Mesenchymal stem cell (in vitro differentiated cells and primary cell): ENCODE results near the gene PLET1.

ENCODE experiments used
- DNase-seq: peaks from one replicate; pipeline ENCODE4 v3.0.0-alpha.2; 2013
- H2AFZ ChIP-seq: one replicate; pipeline ENCODE4 v1.6.1; 2013; ENCODE audit warnings: low read depth, mild to moderate bottlenecking, control low read depth, inconsistent platforms, low read length, moderate library complexity
- H2AK5ac ChIP-seq: 2 replicates; pipeline ENCODE4 v1.6.1; 2013; ENCODE audit warnings: low read length, moderate library complexity, mild to moderate bottlenecking, inconsistent platforms; ENCODE audit not compliant: severe bottlenecking
- H2BK120ac ChIP-seq: one replicate; pipeline ENCODE4 v1.6.1; 2013; ENCODE audit warnings: low read depth, mild to moderate bottlenecking, inconsistent platforms, low read length, moderate library complexity
- H2BK12ac ChIP-seq, 2 experiments: one replicate each; pipeline ENCODE4 v1.6.1; 2013; ENCODE audit warnings: inconsistent platforms in 2 of 2, low read length in 2 of 2, mild to moderate bottlenecking in 2 of 2, moderate library complexity in 2 of 2, control low read depth in 1 of 2
- H2BK15ac ChIP-seq: one replicate; pipeline ENCODE4 v1.6.1; 2013; ENCODE audit warnings: mild to moderate bottlenecking, low read depth, inconsistent platforms; ENCODE audit not compliant: poor library complexity, severe bottlenecking
- H2BK5ac ChIP-seq: 2 replicates; pipeline ENCODE4 v1.6.1; 2013; ENCODE audit warnings: low read depth, mild to moderate bottlenecking, low read length, control low read depth, inconsistent platforms; ENCODE audit not compliant: poor library complexity, severe bottlenecking
- H3K14ac ChIP-seq, 2 experiments: one replicate each; pipeline ENCODE4 v1.6.1; 2013; ENCODE audit warnings: inconsistent platforms in 2 of 2, low read length in 2 of 2, control low read depth in 1 of 2, mild to moderate bottlenecking in 1 of 2, moderate library complexity in 1 of 2
- H3K18ac ChIP-seq, 2 experiments: one replicate each; pipeline ENCODE4 v1.6.1; 2013; ENCODE audit warnings: inconsistent platforms in 2 of 2, low read length in 2 of 2, control low read depth in 1 of 2, low read depth in 1 of 2, mild to moderate bottlenecking in 1 of 2
- H3K23ac ChIP-seq, 2 experiments: one replicate each; pipeline ENCODE4 v1.6.1; 2013; ENCODE audit warnings: inconsistent platforms in 2 of 2, low read length in 2 of 2, mild to moderate bottlenecking in 2 of 2, moderate library complexity in 2 of 2, control low read depth in 1 of 2
- H3K27ac ChIP-seq: 2 replicates; pipeline ENCODE4 v1.5.1; 2013; ENCODE audit warnings: mild to moderate bottlenecking, moderate library complexity, low read length, control low read depth, inconsistent platforms; ENCODE audit not compliant: poor library complexity, severe bottlenecking
- H3K27me3 ChIP-seq, 2 experiments: 2 replicates each; pipeline versions ENCODE4 v1.6.1 to v1.7.0; 2013; ENCODE audit warnings: low read length in 2 of 2, mild to moderate bottlenecking in 2 of 2, moderate library complexity in 2 of 2, control low read depth in 1 of 2, inconsistent platforms in 1 of 2; ENCODE audit not compliant: control insufficient read depth in 1 of 2, insufficient read depth in 1 of 2
- H3K36me3 ChIP-seq, 2 experiments: 2 replicates each; pipeline versions ENCODE4 v1.6.1 to v1.7.0; 2013; ENCODE audit warnings: low read length in 2 of 2, control low read depth in 1 of 2, inconsistent platforms in 1 of 2, low read depth in 1 of 2, mild to moderate bottlenecking in 1 of 2; ENCODE audit not compliant: insufficient read depth in 2 of 2, control insufficient read depth in 1 of 2
- H3K4ac ChIP-seq, 2 experiments: one replicate each; pipeline ENCODE4 v1.6.1; 2013; ENCODE audit warnings: inconsistent platforms in 2 of 2, low read length in 2 of 2, mild to moderate bottlenecking in 2 of 2, moderate library complexity in 2 of 2, control low read depth in 1 of 2, low read depth in 1 of 2
- H3K4me1 ChIP-seq: 2 replicates; pipeline ENCODE4 v1.6.1; 2013; ENCODE audit warnings: low read depth, low read length, control low read depth; ENCODE audit not compliant: control insufficient read depth, insufficient read depth
- H3K4me2 ChIP-seq: 2 replicates; pipeline ENCODE4 v1.6.1; 2013; ENCODE audit warnings: low read length, mild to moderate bottlenecking, inconsistent platforms; ENCODE audit not compliant: poor library complexity, severe bottlenecking
- H3K4me3 ChIP-seq, 2 experiments: 2 replicates each; pipeline versions ENCODE4 v1.5.1 to v1.7.0; 2013; ENCODE audit warnings: low read length in 2 of 2, mild to moderate bottlenecking in 2 of 2, control low read depth in 1 of 2, low read depth in 1 of 2; ENCODE audit not compliant: insufficient read depth in 1 of 2
- H3K79me1 ChIP-seq: replicated peaks from 2 replicates; pipeline ENCODE4 v1.6.1; 2013; ENCODE audit warnings: mild to moderate bottlenecking, control low read depth, low read length, inconsistent platforms; ENCODE audit not compliant: poor library complexity, severe bottlenecking
- H3K9ac ChIP-seq: 2 replicates; pipeline ENCODE4 v1.7.0; 2013; ENCODE audit warnings: mild to moderate bottlenecking, low read length, moderate library complexity
- H3K9me3 ChIP-seq: 2 replicates; pipeline ENCODE4 v1.7.0; 2013; ENCODE audit warnings: mild to moderate bottlenecking, low read length; ENCODE audit not compliant: control insufficient read depth
- H4K8ac ChIP-seq: one replicate; pipeline ENCODE4 v1.6.1; 2013; ENCODE audit warnings: inconsistent platforms, mild to moderate bottlenecking, low read length, moderate library complexity
- H4K91ac ChIP-seq: one replicate; pipeline ENCODE4 v1.6.1; 2013; ENCODE audit warnings: mild to moderate bottlenecking, low read length, inconsistent platforms
- WGBS: methylation state at CpG from one replicate; pipeline ENCODE4 v1.1.7; 2013; ENCODE audit warnings: mixed read lengths; 5-methylcytosine and 5-hydroxymethylcytosine counted together

Gene PLET1

GRCh38 chr11:112228706-112229105, 32.0 kb downstream of the PLET1 start:
- H3K14ac ChIP-seq: no peak overlapping the region
- H2BK15ac ChIP-seq: no peak overlapping the region
- H2BK12ac ChIP-seq: no peak overlapping the region
- H3K79me1 ChIP-seq: peaks cover 13% of the 10 kb centered on the region
- no peak overlapping the region for H3K27ac ChIP-seq
- no peak for DNase-seq
- no peak overlapping the region for H3K4me2 ChIP-seq
- peaks cover 6% of the 10 kb centered on the region for H3K4me1 ChIP-seq
- no peak overlapping the region for H2BK5ac ChIP-seq
- no peak overlapping the region for H3K4me3 ChIP-seq
- H3K36me3 ChIP-seq: peaks cover 0 to 50% of the 10 kb centered on the region in 2 experiments
- no peak overlapping the region for H4K91ac ChIP-seq
- H2BK120ac ChIP-seq: no peak overlapping the region
- H3K9ac ChIP-seq: no peak overlapping the region
- no peak overlapping the region for H3K23ac ChIP-seq
- no peak overlapping the region for H2AFZ ChIP-seq
- no peaks in the 10 kb centered on the region for H3K9me3 ChIP-seq
- H3K18ac ChIP-seq: no peak overlapping the region
- 94% methylated on average over 2 of the region's 2 CpGs for WGBS
- H4K8ac ChIP-seq: no peak overlapping the region
- no peak overlapping the region for H2AK5ac ChIP-seq
- no peaks in the 10 kb centered on the region for H3K27me3 ChIP-seq
- H3K4ac ChIP-seq: no peak overlapping the region

GRCh38 chr11:112227471-112227870, 33.2 kb downstream of the PLET1 start:
- no peaks in the 10 kb centered on the region for H3K27me3 ChIP-seq
- H3K4me1 ChIP-seq: peaks cover 6% of the 10 kb centered on the region
- peaks cover 0 to 38% of the 10 kb centered on the region in 2 experiments for H3K36me3 ChIP-seq
- H3K9me3 ChIP-seq: no peaks in the 10 kb centered on the region
- DNase-seq: no peak
- H2BK15ac ChIP-seq: no peak overlapping the region
- WGBS: 70% methylated on average over 4 of the region's 4 CpGs
- no peak overlapping the region for H2BK120ac ChIP-seq
- H2BK12ac ChIP-seq: peak overlapping the region in 1 of 2 experiments; percentile 42
- H3K14ac ChIP-seq: no peak overlapping the region
- H3K4ac ChIP-seq: no peak overlapping the region
- H3K4me2 ChIP-seq: peak overlapping the region; percentile 82
- H2AK5ac ChIP-seq: no peak overlapping the region
- peak overlapping the region in 1 of 2 experiments; percentile 99 for H3K4me3 ChIP-seq
- no peak overlapping the region for H3K27ac ChIP-seq
- H4K8ac ChIP-seq: no peak overlapping the region
- no peak overlapping the region for H2BK5ac ChIP-seq
- H3K79me1 ChIP-seq: peaks cover 10% of the 10 kb centered on the region
- H3K23ac ChIP-seq: peak overlapping the region in 1 of 2 experiments; percentile 24
- no peak overlapping the region for H2AFZ ChIP-seq
- H3K18ac ChIP-seq: no peak overlapping the region
- peak overlapping the region; percentile 99 for H3K9ac ChIP-seq
- peak overlapping the region; percentile 45 for H4K91ac ChIP-seq

GRCh38 chr11:112226831-112227401, 33.7 kb downstream of the PLET1 start:
- no peak overlapping the region for H3K23ac ChIP-seq
- peak overlapping the region; percentile 31 for H3K27ac ChIP-seq

GRCh38 chr11:112226062-112226830, 34.4 kb downstream of the PLET1 start, which contains the start of gene PTS:
Gene PTS, plus strand, starts transcription at chr11:112226428. Its CDS starts 16 bp downstream, at chr11:112226444.
- Histone ChIP-seq H3K4ac (peak within 1 kb of the TSS; percentile 72 to 95), H3K27me3 (no peaks in the 10 kb centered on the region), H3K27ac (peak within 1 kb of the TSS; percentile 74), H2AFZ (peak within 1 kb of the TSS; percentile 99), H3K4me2 (peak within 1 kb of the TSS; percentile 82), H2AK5ac (no peak within 1 kb of the TSS), H2BK5ac (peak within 1 kb of the TSS; percentile 97), H3K18ac (peak within 1 kb of the TSS; percentile 99 to 100), H3K9me3 (no peaks in the 10 kb centered on the region), H3K14ac (peak within 1 kb of the TSS in 1 of 2 experiments; percentile 100), H3K4me3 (peak within 1 kb of the TSS; percentile 98 to 99), H3K79me1 (peaks cover 6% of the 10 kb centered on the region), H3K4me1 (peaks cover 6% of the 10 kb centered on the region), H2BK12ac (peak within 1 kb of the TSS; percentile 90 to 98), H2BK15ac (peak within 1 kb of the TSS; percentile 98), H3K23ac (peak within 1 kb of the TSS in 1 of 2 experiments; percentile 83), H4K8ac (peak within 1 kb of the TSS; percentile 100), H3K36me3 (peaks cover 0 to 28% of the 10 kb centered on the region in 2 experiments), H2BK120ac (peak within 1 kb of the TSS; percentile 52), H3K9ac (peak within 1 kb of the TSS; percentile 99), H4K91ac (peak within 1 kb of the TSS; percentile 99)
- peak; percentile 92 for DNase-seq
- 1% methylated on average over 65 of the region's 70 CpGs for WGBS

More at GRCh38 chr11:112226831-112227401, 33.7 kb downstream of the PLET1 start:
- peak overlapping the region; percentile 99 for H3K9ac ChIP-seq
- peak overlapping the region; percentile 72 to 92 for H3K4ac ChIP-seq
- H2AFZ ChIP-seq: no peak overlapping the region
- H2BK120ac ChIP-seq: no peak overlapping the region
- peaks cover 0 to 32% of the 10 kb centered on the region in 2 experiments for H3K36me3 ChIP-seq
- H3K4me2 ChIP-seq: peak overlapping the region; percentile 82
- H3K14ac ChIP-seq: peak overlapping the region in 1 of 2 experiments; percentile 96
- H3K4me3 ChIP-seq: peak overlapping the region; percentile 98 to 99
- DNase-seq: peak; percentile 58
- H3K9me3 ChIP-seq: no peaks in the 10 kb centered on the region
- H3K27me3 ChIP-seq: no peaks in the 10 kb centered on the region
- peak overlapping the region; percentile 27 for H4K8ac ChIP-seq
- H3K18ac ChIP-seq: peak overlapping the region; percentile 15 to 95
- no peak overlapping the region for H2BK12ac ChIP-seq
- peaks cover 8% of the 10 kb centered on the region for H3K79me1 ChIP-seq
- H3K4me1 ChIP-seq: peaks cover 6% of the 10 kb centered on the region
- 19% methylated on average over 16 of the region's 16 CpGs for WGBS
- peak overlapping the region; percentile 77 for H2BK15ac ChIP-seq
- H2BK5ac ChIP-seq: no peak overlapping the region
- H2AK5ac ChIP-seq: no peak overlapping the region
- H4K91ac ChIP-seq: no peak overlapping the region
